ENCODE measurements around the gene PEAR1.

Gene PEAR1

DNA sequence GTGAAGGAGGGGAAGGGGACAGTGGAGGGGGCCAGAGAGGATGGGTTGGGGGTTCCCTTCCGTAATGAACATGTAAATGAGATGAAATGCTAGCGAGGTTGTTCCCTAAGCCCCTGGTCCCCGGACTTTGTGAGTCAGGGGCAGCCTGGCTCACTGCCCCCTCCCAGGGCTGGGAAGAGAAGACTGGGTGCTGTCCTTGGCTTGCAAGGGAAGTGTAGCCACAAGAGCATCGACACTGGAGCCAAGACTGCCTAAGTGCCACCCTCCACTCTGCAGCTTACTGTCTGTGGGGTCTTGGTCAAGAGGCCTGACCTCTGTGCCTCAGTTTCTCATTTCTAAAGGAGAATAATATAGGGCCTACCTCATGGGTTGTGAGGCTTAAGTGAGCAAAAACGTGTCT, 483 bp downstream of the PEAR1 start:
- H3K27ac ChIP-seq (ENCODE audit: low read length) = no peak overlapping the region
- no peaks in the 10 kb centered on the region for H3K36me3 ChIP-seq (replicated peaks; ENCODE audit: low read depth, low read length)
- H3K9me3 ChIP-seq (ENCODE audit: insufficient read depth, low read length) = no peaks in the 10 kb centered on the region
- no peak overlapping the region for H3K9ac ChIP-seq (ENCODE audit: low read length)
- H4K20me1 ChIP-seq (ENCODE audit: insufficient read depth, low read length) = no peaks in the 10 kb centered on the region
- H2AFZ ChIP-seq (ENCODE audit: low read depth, low read length) = no peak overlapping the region
- no peaks in the 10 kb centered on the region for H3K79me2 ChIP-seq (ENCODE audit: low read length)
- H3K4me1 ChIP-seq (ENCODE audit: low read length) = peaks cover 4% of the 10 kb centered on the region; the same call in 1 of the 2 replicates
- no peak overlapping the region for H3K4me3 ChIP-seq (ENCODE audit: low read length)
- TF ChIP-seq, protein P1, sequence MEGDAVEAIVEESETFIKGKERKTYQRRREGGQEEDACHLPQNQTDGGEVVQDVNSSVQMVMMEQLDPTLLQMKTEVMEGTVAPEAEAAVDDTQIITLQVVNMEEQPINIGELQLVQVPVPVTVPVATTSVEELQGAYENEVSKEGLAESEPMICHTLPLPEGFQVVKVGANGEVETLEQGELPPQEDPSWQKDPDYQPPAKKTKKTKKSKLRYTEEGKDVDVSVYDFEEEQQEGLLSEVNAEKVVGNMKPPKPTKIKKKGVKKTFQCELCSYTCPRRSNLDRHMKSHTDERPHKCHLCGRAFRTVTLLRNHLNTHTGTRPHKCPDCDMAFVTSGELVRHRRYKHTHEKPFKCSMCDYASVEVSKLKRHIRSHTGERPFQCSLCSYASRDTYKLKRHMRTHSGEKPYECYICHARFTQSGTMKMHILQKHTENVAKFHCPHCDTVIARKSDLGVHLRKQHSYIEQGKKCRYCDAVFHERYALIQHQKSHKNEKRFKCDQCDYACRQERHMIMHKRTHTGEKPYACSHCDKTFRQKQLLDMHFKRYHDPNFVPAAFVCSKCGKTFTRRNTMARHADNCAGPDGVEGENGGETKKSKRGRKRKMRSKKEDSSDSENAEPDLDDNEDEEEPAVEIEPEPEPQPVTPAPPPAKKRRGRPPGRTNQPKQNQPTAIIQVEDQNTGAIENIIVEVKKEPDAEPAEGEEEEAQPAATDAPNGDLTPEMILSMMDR (IDR thresholded peaks at IDR 0.05; ENCODE audit: low read depth, low read length) = no peak
- TF ChIP-seq EZH2phosphoT487 (IDR thresholded peaks at IDR 0.05; ENCODE audit: low read depth) = no peak
- no peak overlapping the region for H3K4me2 ChIP-seq (ENCODE audit: low read length)
- peaks cover 24% of the 10 kb centered on the region for H3K27me3 ChIP-seq (ENCODE audit: low read depth, low read length)

DNA sequence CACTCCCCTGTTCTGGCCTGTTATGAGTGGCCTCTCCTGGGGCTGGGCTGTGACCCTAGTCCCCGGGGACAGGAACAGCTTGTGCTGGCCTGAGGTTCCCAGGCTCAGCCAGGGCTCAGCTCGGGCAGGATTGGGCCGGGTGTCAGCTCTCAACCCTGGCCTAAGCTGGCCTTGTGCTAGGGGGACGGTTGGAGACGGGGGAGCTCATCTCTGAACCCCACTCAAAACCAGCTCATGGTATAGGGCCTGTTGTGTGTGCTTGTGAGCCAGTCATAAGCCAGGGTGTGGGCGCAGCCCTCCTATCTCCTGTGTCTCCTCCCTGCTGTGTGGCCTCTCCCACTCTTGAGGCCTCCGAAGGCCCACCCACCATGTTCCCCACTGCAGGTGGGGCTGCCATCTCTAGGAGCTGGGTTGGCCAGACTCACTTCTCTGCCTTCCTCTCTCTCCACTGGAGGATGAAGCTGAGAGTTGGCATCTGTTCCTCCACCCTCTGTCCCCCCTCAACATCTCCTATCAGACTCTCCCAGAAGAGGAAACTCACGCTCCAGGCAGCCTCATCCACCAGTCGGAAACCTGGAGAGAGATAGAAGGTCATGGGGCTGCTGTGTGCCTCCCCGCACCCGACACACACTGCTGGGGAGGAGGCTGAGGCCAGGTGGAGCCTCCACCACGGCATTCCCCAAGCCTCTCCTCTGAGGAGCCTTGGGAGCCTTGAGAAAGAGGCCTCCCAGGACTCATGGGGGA, 1.4 kb downstream of the PEAR1 start:
- Histone ChIP-seq H3K9me3 (ENCODE audit: insufficient read depth, low read length) (no peaks in the 10 kb centered on the region), H3K36me3 (replicated peaks; ENCODE audit: low read depth, low read length) (no peaks in the 10 kb centered on the region), H3K4me2 (ENCODE audit: low read length) (no peak overlapping the region), H3K27ac (ENCODE audit: low read length) (no peak overlapping the region), H3K4me1 (ENCODE audit: low read length) (peaks cover 8% of the 10 kb centered on the region), H2AFZ (ENCODE audit: low read depth, low read length) (no peak overlapping the region), H3K79me2 (ENCODE audit: low read length) (no peaks in the 10 kb centered on the region), H4K20me1 (ENCODE audit: insufficient read depth, low read length) (no peaks in the 10 kb centered on the region), H3K4me3 (ENCODE audit: low read length) (no peak overlapping the region), H3K27me3 (ENCODE audit: low read depth, low read length) (peaks cover 26% of the 10 kb centered on the region), H3K9ac (ENCODE audit: low read length) (no peak overlapping the region)
- TF ChIP-seq, protein P1 (IDR thresholded peaks at IDR 0.05; ENCODE audit: low read depth, low read length) = no peak
- no peak for TF ChIP-seq EZH2phosphoT487 (IDR thresholded peaks at IDR 0.05; ENCODE audit: low read depth)

DNA sequence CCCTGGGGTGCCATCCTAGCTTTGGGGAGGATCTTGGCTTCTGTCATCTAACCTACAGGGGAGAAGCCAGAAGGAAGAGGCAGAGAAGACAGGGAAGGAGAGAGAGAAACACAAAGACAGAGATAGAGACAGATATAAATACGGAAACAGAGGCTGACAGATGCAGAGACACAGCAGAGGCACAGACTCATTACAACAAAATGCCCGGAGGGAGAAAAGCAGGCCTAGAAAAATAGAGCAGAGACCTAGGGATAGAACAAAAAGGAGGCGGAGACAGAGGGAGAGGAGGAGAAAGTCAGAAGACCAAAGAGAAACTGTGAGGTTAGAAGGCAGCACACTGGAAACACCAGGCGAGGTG, 1.9 kb downstream of the PEAR1 start:
- Histone ChIP-seq H3K36me3 (replicated peaks; ENCODE audit: low read depth, low read length) (no peaks in the 10 kb centered on the region), H3K79me2 (ENCODE audit: low read length) (no peaks in the 10 kb centered on the region), H4K20me1 (ENCODE audit: insufficient read depth, low read length) (no peaks in the 10 kb centered on the region), H3K9me3 (ENCODE audit: insufficient read depth, low read length) (no peaks in the 10 kb centered on the region), H3K4me3 (ENCODE audit: low read length) (no peak overlapping the region), H3K27ac (ENCODE audit: low read length) (no peak overlapping the region), H3K9ac (ENCODE audit: low read length) (no peak overlapping the region), H3K4me2 (ENCODE audit: low read length) (no peak overlapping the region), H3K27me3 (ENCODE audit: low read depth, low read length) (peaks cover 25% of the 10 kb centered on the region), H2AFZ (ENCODE audit: low read depth, low read length) (no peak overlapping the region), H3K4me1 (ENCODE audit: low read length) (peaks cover 12% of the 10 kb centered on the region)
- no peak for TF ChIP-seq EZH2phosphoT487 (IDR thresholded peaks at IDR 0.05; ENCODE audit: low read depth)
- TF ChIP-seq, protein P1 (IDR thresholded peaks at IDR 0.05; ENCODE audit: low read depth, low read length) = no peak

DNA sequence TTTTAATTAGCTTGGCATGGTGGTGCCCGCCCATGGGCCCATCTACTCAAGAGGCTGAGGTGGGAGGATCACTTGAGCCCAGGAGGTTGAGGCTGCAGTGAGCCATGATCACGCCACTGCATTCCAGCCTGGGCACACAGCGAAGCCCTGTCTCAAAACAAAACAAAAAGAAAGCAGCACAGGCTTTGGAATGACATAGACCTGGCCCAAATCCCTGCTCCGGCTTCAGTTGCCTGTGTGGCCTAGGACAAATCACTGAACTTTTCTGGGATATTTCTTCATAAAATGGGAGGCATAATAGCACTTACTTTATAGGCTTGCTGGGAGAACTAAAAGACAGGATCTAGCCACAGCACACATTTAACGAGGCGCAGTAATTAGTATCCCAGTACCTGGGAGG, 2.4 kb downstream of the PEAR1 start:
- Histone ChIP-seq H3K27ac (ENCODE audit: low read length) (no peak overlapping the region), H2AFZ (ENCODE audit: low read depth, low read length) (no peak overlapping the region), H3K27me3 (ENCODE audit: low read depth, low read length) (peaks cover 23% of the 10 kb centered on the region), H4K20me1 (ENCODE audit: insufficient read depth, low read length) (no peaks in the 10 kb centered on the region), H3K36me3 (replicated peaks; ENCODE audit: low read depth, low read length) (no peaks in the 10 kb centered on the region), H3K79me2 (ENCODE audit: low read length) (no peaks in the 10 kb centered on the region), H3K4me2 (ENCODE audit: low read length) (no peak overlapping the region), H3K9ac (ENCODE audit: low read length) (no peak overlapping the region), H3K9me3 (ENCODE audit: insufficient read depth, low read length) (no peaks in the 10 kb centered on the region), H3K4me3 (ENCODE audit: low read length) (no peak overlapping the region), H3K4me1 (ENCODE audit: low read length) (peaks cover 12% of the 10 kb centered on the region)
- TF ChIP-seq, protein P1 (IDR thresholded peaks at IDR 0.05; ENCODE audit: low read depth, low read length) = no peak
- no peak for TF ChIP-seq EZH2phosphoT487 (IDR thresholded peaks at IDR 0.05; ENCODE audit: low read depth)
